HFFc6 (cell line): ENCODE measurements around the gene DESI2. TPM values are rescaled to one million over a fixed set of nuclear protein-coding genes. Genes with fewer than 3 reads are reported as not detected.

Source experiments
- DNase-seq: peaks from one replicate; pipeline ENCODE4 v3.0.0-alpha.2; 2018
- H3K27ac Mint-ChIP-seq: 2 replicates; pipeline ENCODE4 v1.8.0; 2020; ENCODE audit warnings: mild to moderate bottlenecking, mixed read lengths
- H3K27me3 Mint-ChIP-seq: 2 replicates; pipeline ENCODE4 v1.8.0; 2021; ENCODE audit warnings: mild to moderate bottlenecking, moderate library complexity, mixed read lengths; ENCODE audit not compliant: insufficient read depth
- H3K36me3 Mint-ChIP-seq: 2 replicates; pipeline ENCODE4 v1.8.0; 2021; ENCODE audit warnings: low read depth, mixed read lengths
- H3K4me1 Mint-ChIP-seq: 2 replicates; pipeline ENCODE4 v1.8.0; 2020; ENCODE audit warnings: low read depth, mixed read lengths
- H3K4me3 Mint-ChIP-seq: 2 replicates; pipeline ENCODE4 v1.8.0; 2020; ENCODE audit warnings: mild to moderate bottlenecking, moderate library complexity, mixed read lengths
- H3K9me3 Mint-ChIP-seq: 2 replicates; pipeline ENCODE4 v1.8.0; 2020; ENCODE audit warnings: mild to moderate bottlenecking, mixed read lengths
- total RNA-seq, 6 experiments: library from RNA; stranded (reverse); fragmentation: NEBNext Ultra II Directional; extraction: Animal tissue kit (Norgen Biotek cat#: 25700); gene quantifications; 2 replicates in 1 of 6; 3 replicates in 5 of 6; pipeline ENCODE4 v1.2.3, GENCODE V29; 2021
- TF ChIP-seq, protein P1 (sequence below): fragments of 200-600 bp; sonication (generic); IDR thresholded peaks from 2 replicates; pipeline ENCODE4 v1.5.0; 2021; ENCODE audit warnings: antibody characterized with exemption, mild to moderate bottlenecking

DESI2 gene
- total RNA-seq, 6 experiments from 2014 or later: 23.5 to 32.3 (median 28.0) TPM

DNA sequence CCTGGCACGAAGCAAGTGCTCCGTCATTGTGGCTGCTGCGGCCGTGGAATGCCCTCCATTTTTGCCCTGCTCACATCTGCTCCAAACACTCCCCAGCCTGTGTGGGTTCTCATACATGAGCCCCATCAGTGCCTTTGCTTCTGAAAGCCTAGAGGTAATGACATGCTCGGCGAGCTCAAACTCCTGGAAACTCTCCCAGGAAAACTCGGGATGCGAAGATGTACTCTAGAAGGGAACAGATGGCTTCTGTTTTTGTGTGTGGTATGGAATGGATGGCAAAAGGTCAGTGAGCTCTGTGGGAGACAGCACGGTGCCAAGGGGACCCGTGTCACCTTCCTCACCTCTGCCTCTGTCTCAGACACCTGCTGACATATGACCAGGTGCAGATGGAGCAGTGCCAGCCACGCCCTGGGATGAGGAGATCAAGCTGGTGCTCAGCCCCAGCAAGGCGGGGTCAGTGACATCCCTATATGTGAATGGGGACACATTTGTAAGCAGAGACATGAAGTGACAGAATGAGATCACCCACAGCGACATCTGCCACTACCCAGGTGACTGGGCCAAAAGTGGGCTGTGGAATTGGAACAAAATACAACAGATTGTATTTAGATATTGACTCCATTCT is 98.5 kb downstream of the DESI2 start:
- TF ChIP-seq, protein P1, sequence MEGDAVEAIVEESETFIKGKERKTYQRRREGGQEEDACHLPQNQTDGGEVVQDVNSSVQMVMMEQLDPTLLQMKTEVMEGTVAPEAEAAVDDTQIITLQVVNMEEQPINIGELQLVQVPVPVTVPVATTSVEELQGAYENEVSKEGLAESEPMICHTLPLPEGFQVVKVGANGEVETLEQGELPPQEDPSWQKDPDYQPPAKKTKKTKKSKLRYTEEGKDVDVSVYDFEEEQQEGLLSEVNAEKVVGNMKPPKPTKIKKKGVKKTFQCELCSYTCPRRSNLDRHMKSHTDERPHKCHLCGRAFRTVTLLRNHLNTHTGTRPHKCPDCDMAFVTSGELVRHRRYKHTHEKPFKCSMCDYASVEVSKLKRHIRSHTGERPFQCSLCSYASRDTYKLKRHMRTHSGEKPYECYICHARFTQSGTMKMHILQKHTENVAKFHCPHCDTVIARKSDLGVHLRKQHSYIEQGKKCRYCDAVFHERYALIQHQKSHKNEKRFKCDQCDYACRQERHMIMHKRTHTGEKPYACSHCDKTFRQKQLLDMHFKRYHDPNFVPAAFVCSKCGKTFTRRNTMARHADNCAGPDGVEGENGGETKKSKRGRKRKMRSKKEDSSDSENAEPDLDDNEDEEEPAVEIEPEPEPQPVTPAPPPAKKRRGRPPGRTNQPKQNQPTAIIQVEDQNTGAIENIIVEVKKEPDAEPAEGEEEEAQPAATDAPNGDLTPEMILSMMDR: no peak
- DNase-seq: no peak
- H3K4me1 Mint-ChIP-seq: no peaks in the 10 kb centered on the region
- H3K4me3 Mint-ChIP-seq: no peak overlapping the region
- H3K9me3 Mint-ChIP-seq: no peaks in the 10 kb centered on the region
- no peak overlapping the region for H3K27ac Mint-ChIP-seq
- no peaks in the 10 kb centered on the region for H3K36me3 Mint-ChIP-seq
- H3K27me3 Mint-ChIP-seq: peaks cover 12% of the 10 kb centered on the region

DNA sequence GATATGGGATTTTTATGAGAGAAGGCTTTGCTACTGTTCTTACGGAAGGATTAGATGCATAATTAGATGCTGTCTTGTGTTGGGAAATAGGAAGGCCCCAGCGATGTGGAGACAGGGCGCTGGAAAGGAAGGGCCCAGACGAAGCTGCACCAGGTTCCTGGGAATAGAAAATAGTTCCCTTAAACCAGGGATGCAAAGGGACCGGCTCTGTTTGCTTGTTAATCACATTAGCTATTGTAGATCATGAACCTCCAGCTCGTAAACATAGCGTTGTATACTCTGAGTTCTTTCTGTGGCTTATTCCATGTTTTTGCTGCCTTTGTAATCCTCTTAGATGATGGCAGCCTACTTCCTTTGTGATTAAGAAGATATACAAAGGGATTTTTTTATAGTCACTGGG is 102.7 kb downstream of the DESI2 start:
- H3K4me3 Mint-ChIP-seq: no peak overlapping the region
- TF ChIP-seq, protein P1: no peak
- no peak overlapping the region for H3K27ac Mint-ChIP-seq
- DNase-seq: no peak
- H3K36me3 Mint-ChIP-seq: no peaks in the 10 kb centered on the region
- H3K4me1 Mint-ChIP-seq: peaks cover 9% of the 10 kb centered on the region
- no peaks in the 10 kb centered on the region for H3K9me3 Mint-ChIP-seq
- H3K27me3 Mint-ChIP-seq: peaks cover 5% of the 10 kb centered on the region

DNA sequence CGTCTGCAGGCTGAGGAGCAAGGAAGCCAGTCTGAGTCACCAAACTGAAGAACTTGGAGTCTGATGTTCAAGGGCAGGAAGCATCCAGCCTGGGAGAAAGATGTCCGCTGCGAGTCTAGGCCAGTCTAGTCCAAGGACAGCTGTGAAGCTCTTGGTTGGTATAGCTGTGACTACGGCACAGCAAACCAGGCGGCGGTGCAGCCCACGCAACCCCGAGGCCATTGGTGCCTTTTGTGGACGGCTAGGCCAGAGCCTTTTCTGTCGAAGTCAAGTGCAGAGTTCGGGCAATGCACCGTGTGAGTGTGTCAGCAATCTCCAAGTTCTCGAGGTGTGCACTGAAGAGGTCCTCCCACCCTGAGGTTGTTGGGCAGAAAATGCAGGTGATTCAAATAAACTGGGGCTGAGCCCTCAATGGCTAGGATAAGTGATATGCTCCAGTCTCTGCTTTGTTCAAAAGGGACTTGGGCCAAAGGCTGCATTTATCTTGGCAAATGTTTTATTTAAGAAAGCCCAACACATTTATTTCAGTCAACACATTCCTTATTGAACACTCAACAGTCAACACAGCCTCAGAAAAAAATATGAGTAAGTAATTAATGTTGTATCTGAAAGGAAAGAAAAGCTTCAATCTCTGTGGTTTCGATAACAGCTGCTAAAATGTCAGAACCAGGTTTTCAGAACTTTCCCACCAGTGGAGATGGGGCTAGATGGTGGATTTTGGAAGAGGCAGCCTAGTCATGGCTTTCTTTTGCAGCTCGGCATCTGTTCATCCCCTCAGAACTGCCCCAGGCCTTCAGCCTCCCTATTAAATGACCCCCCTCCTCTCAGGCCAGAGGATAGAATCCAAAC is 104.4 kb downstream of the DESI2 start:
- H3K4me1 Mint-ChIP-seq: peaks cover 9% of the 10 kb centered on the region
- peak; percentile 39 for DNase-seq
- H3K36me3 Mint-ChIP-seq: no peaks in the 10 kb centered on the region
- H3K4me3 Mint-ChIP-seq: no peak overlapping the region
- H3K9me3 Mint-ChIP-seq: no peaks in the 10 kb centered on the region
- H3K27ac Mint-ChIP-seq: no peak overlapping the region
- TF ChIP-seq, protein P1: no peak
- peaks cover 5% of the 10 kb centered on the region for H3K27me3 Mint-ChIP-seq

Other genes with a start within 250 kb of the DESI2 start
- gene ADSS2, start 201.2 kb upstream of the DESI2 start, total RNA-seq: 10 to 100 TPM; 38.6 to 45.0 (median 41.1) TPM
- under 1 TPM; 0.15 to 0.74 (median 0.34) TPM for gene CATSPERE, start 191.9 kb upstream of the DESI2 start, total RNA-seq
- 10 to 100 TPM; 42.6 to 70.8 (median 58.9) TPM for gene COX20, start 182.5 kb downstream of the DESI2 start, total RNA-seq
- 100 to 1,000 TPM; 266 to 344 (median 322) TPM for gene HNRNPU, start 211.4 kb downstream of the DESI2 start, total RNA-seq